DOHH2 (cell line): Measurements from ENCODE around the gene KLHL28.
A peak's percentile ranks its signal among the peaks of the same experiment; 100 is the strongest.

ENCODE experiments used
- H3F3A ChIP-seq: fragments of 200-600 bp; sonication (generic), shearing (Covaris generic); 2 replicates; pipeline ENCODE4 v1.6.0; 2016; ENCODE audit warnings: antibody characterized with exemption, mild to moderate bottlenecking; ENCODE audit not compliant: control insufficient read depth, insufficient read depth
- H3K27ac ChIP-seq: fragments of 200-600 bp; sonication (generic); 2 replicates; pipeline ENCODE4 v1.5.1; 2014; ENCODE audit warnings: low read depth, mild to moderate bottlenecking, low read length, moderate library complexity
- H3K27me3 ChIP-seq: fragments of 200-600 bp; sonication (generic); 2 replicates; pipeline ENCODE4 v1.6.1; 2014; ENCODE audit warnings: mild to moderate bottlenecking, low read length, mixed read lengths; ENCODE audit not compliant: control insufficient read depth
- H3K36me3 ChIP-seq: fragments of 200-600 bp; sonication (generic); 2 replicates; pipeline ENCODE4 v1.6.1; 2014; ENCODE audit warnings: mild to moderate bottlenecking, low read length, moderate library complexity, mixed read lengths; ENCODE audit not compliant: control insufficient read depth
- H3K4me1 ChIP-seq: fragments of 200-600 bp; sonication (generic); 2 replicates; pipeline ENCODE4 v1.6.1; 2014; ENCODE audit warnings: mild to moderate bottlenecking, low read length, mixed read lengths; ENCODE audit not compliant: control insufficient read depth
- H3K4me2 ChIP-seq: fragments of 200-600 bp; sonication (generic); 2 replicates; pipeline ENCODE4 v1.6.0; 2014; ENCODE audit warnings: mild to moderate bottlenecking, low read length, moderate library complexity
- H3K4me3 ChIP-seq: fragments of 200-600 bp; sonication (generic); 2 replicates; pipeline ENCODE4 v1.5.1; 2014; ENCODE audit warnings: mild to moderate bottlenecking, low read length, mixed read lengths
- H3K79me2 ChIP-seq: fragments of 200-600 bp; sonication (generic); 2 replicates; pipeline ENCODE4 v1.6.1; 2014; ENCODE audit warnings: mild to moderate bottlenecking, low read length, mixed read lengths; ENCODE audit not compliant: control insufficient read depth
- H3K9me2 ChIP-seq: fragments of 200-600 bp; sonication (generic); replicated peaks from 2 replicates; pipeline ENCODE4 v1.6.1; 2014; ENCODE audit warnings: mild to moderate bottlenecking, low read length, mixed read lengths; ENCODE audit not compliant: control insufficient read depth
- H3K9me3 ChIP-seq: fragments of 200-600 bp; sonication (generic); 2 replicates; pipeline ENCODE4 v1.6.1; 2014; ENCODE audit warnings: antibody characterized with exemption, low read length, mixed read lengths; ENCODE audit not compliant: control insufficient read depth, insufficient read depth
- H4K20me1 ChIP-seq: fragments of 200-600 bp; sonication (generic); 2 replicates; pipeline ENCODE4 v1.6.0; 2014; ENCODE audit warnings: low read depth, mild to moderate bottlenecking, antibody characterized with exemption, low read length, moderate library complexity; ENCODE audit not compliant: control insufficient read depth, insufficient read depth
- CTCF ChIP-seq: fragments of 200-600 bp; sonication (generic); IDR thresholded peaks from one replicate; pipeline ENCODE4 v1.5.1; 2014; ENCODE audit warnings: antibody characterized with exemption, mild to moderate bottlenecking, low read depth, low read length; ENCODE audit not compliant: poor library complexity, severe bottlenecking
- EZH2phosphoT487 ChIP-seq: fragments of 200-600 bp; sonication (generic); IDR thresholded peaks from 2 replicates; pipeline ENCODE4 v1.6.1; 2017; ENCODE audit warnings: borderline replicate concordance, mild to moderate bottlenecking, antibody characterized with exemption, low read length, moderate library complexity, mixed read lengths

Gene KLHL28

GRCh38 chr14:44897041-44897844 lies 64.5 kb downstream of the KLHL28 start:
- H4K20me1 ChIP-seq, result no peaks in the 10 kb centered on the region
- no peaks in the 10 kb centered on the region for H3K36me3 ChIP-seq
- TF ChIP-seq CTCF, result no peak
- TF ChIP-seq EZH2phosphoT487, result no peak
- peaks cover 5% of the 10 kb centered on the region; the same call in 1 of the 2 replicates for H3F3A ChIP-seq
- peaks cover 16% of the 10 kb centered on the region for H3K4me1 ChIP-seq
- peaks cover 6% of the 10 kb centered on the region; the same call in 1 of the 2 replicates for H3K9me3 ChIP-seq
- peak overlapping the region; percentile 93 for H3K4me2 ChIP-seq
- H3K79me2 ChIP-seq, result 0 out of 2 replicates have a peak, but pooled peaks cover 3% of the 10 kb centered on the region
- H3K27me3 ChIP-seq, result no peaks in the 10 kb centered on the region
- H3K4me3 ChIP-seq, result peak overlapping the region; percentile 79
- no peaks in the 10 kb centered on the region for H3K9me2 ChIP-seq
- peak overlapping the region; percentile 3; the same call in 1 of the 2 replicates for H3K27ac ChIP-seq

- peak overlapping the region; percentile 79 for H3K4me3 ChIP-seq
- H3K27ac ChIP-seq, result no peak overlapping the region
- TF ChIP-seq EZH2phosphoT487 (no peak), CTCF (no peak)
Measured at GRCh38 chr14:44896275-44897040, 65.3 kb downstream of the KLHL28 start.

GRCh38 chr14:44895716-44896115 lies 66.0 kb downstream of the KLHL28 start:
- no peak overlapping the region for H3K4me3 ChIP-seq
- H3K9me3 ChIP-seq, result peaks cover 6% of the 10 kb centered on the region; the same call in 1 of the 2 replicates
- H4K20me1 ChIP-seq, result no peaks in the 10 kb centered on the region
- H3K4me1 ChIP-seq, result peaks cover 18% of the 10 kb centered on the region
- H3K9me2 ChIP-seq, result no peaks in the 10 kb centered on the region
- TF ChIP-seq EZH2phosphoT487, result no peak
- no peak for TF ChIP-seq CTCF
- no peak overlapping the region for H3K27ac ChIP-seq
- no peaks in the 10 kb centered on the region for H3K36me3 ChIP-seq
- peaks cover 5% of the 10 kb centered on the region; the same call in 1 of the 2 replicates for H3F3A ChIP-seq
- 0 out of 2 replicates have a peak, but pooled peaks cover 3% of the 10 kb centered on the region for H3K79me2 ChIP-seq
- H3K4me2 ChIP-seq, result no peak overlapping the region
- H3K27me3 ChIP-seq, result no peaks in the 10 kb centered on the region

More at GRCh38 chr14:44896275-44897040, 65.3 kb downstream of the KLHL28 start:
- Histone ChIP-seq H3K4me2 (peak overlapping the region; percentile 43), H3K9me3 (peaks cover 6% of the 10 kb centered on the region; the same call in 1 of the 2 replicates), H3F3A (peaks cover 5% of the 10 kb centered on the region; the same call in 1 of the 2 replicates), H3K27me3 (no peaks in the 10 kb centered on the region), H4K20me1 (no peaks in the 10 kb centered on the region), H3K9me2 (no peaks in the 10 kb centered on the region), H3K79me2 (0 out of 2 replicates have a peak, but pooled peaks cover 3% of the 10 kb centered on the region), H3K4me1 (peaks cover 18% of the 10 kb centered on the region), H3K36me3 (no peaks in the 10 kb centered on the region)
